ENCODE results near the gene INHBA. TPM values are rescaled to one million over a fixed set of nuclear protein-coding genes. Genes with fewer than 3 reads are reported as not detected.

INHBA gene
- total RNA-seq, 2 donors from 2014 or later = not detected

DNA sequence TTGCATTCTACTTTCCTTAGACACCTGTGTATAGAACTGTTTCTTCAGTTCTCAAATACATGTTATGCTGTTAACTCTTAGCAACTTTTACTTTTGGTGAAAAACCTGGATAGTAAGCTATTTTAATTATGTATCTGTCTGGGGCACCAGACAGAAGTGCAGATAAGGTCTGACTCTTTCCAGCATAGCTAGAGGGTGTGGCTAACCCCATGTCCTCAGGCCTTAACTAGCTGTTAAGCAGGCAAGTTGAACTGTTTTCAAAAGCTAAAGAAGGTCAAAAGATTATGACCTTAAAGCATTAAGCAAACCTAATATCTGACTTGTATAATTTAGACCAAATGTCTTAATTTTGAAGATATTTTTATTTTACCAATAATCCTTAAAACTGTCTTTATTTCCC, 45.1 kb upstream of the INHBA start:
- Histone ChIP-seq H3K4me1 (ENCODE audit: control insufficient read depth, insufficient read depth, low read length) (no peaks in the 10 kb centered on the region), H3K9ac (ENCODE audit: extremely low read depth, low read length, poor library complexity, severe bottlenecking) (no peak overlapping the region), H3K36me3 (ENCODE audit: control insufficient read depth, insufficient read depth, low read length) (no peaks in the 10 kb centered on the region), H3K27ac (ENCODE audit: low read depth, low read length) (no peak overlapping the region), H3K4me3 (ENCODE audit: low read length) (no peak overlapping the region), H3K9me3 (ENCODE audit: control insufficient read depth, low read length) (peaks cover 31% of the 10 kb centered on the region), H3K27me3 (ENCODE audit: control insufficient read depth, insufficient read depth, low read length, poor library complexity, severe bottlenecking) (no peaks in the 10 kb centered on the region)
- H3K4me1 Mint-ChIP-seq = no peaks in the 10 kb centered on the region
- no peak overlapping the region for H3K27ac Mint-ChIP-seq
- H3K9me3 Mint-ChIP-seq = peaks cover 24% of the 10 kb centered on the region
- TF ChIP-seq, protein P1, sequence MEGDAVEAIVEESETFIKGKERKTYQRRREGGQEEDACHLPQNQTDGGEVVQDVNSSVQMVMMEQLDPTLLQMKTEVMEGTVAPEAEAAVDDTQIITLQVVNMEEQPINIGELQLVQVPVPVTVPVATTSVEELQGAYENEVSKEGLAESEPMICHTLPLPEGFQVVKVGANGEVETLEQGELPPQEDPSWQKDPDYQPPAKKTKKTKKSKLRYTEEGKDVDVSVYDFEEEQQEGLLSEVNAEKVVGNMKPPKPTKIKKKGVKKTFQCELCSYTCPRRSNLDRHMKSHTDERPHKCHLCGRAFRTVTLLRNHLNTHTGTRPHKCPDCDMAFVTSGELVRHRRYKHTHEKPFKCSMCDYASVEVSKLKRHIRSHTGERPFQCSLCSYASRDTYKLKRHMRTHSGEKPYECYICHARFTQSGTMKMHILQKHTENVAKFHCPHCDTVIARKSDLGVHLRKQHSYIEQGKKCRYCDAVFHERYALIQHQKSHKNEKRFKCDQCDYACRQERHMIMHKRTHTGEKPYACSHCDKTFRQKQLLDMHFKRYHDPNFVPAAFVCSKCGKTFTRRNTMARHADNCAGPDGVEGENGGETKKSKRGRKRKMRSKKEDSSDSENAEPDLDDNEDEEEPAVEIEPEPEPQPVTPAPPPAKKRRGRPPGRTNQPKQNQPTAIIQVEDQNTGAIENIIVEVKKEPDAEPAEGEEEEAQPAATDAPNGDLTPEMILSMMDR (conservative IDR thresholded peaks at IDR 0.05) = no peak
- H3K36me3 Mint-ChIP-seq (ENCODE audit: low read depth) = no peaks in the 10 kb centered on the region
- no peak overlapping the region for H3K4me3 Mint-ChIP-seq
- DNase-seq = no peak
- no peaks in the 10 kb centered on the region for H3K27me3 Mint-ChIP-seq (ENCODE audit: insufficient read depth)

DNA sequence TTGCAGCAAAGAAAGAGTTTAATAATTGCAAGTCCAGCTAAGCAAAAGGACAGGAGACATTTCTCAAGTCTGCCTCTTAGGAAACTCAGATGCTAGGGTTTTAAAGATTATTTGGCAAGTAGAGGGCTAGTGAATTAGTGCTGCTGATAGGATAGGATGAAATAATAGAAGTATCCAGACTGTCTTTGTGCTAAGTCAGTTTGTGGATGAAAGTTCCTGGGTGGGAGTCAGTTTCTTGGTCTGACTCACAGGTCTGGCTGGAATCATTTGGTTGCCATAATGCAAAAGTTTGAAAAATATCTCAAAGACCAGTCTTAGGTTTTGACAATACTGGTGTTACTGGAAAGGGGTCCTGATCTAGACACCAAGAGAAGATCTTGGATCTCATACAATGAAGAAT, 42.6 kb upstream of the INHBA start:
- Mint-ChIP-seq H3K27me3 (ENCODE audit: insufficient read depth) (no peaks in the 10 kb centered on the region), H3K4me3 (no peak overlapping the region), H3K4me1 (no peaks in the 10 kb centered on the region), H3K27ac (no peak overlapping the region), H3K36me3 (ENCODE audit: low read depth) (no peaks in the 10 kb centered on the region), H3K9me3 (peaks cover 29% of the 10 kb centered on the region)
- no peaks in the 10 kb centered on the region for H3K36me3 ChIP-seq (ENCODE audit: control insufficient read depth, insufficient read depth, low read length)
- peaks cover 16% of the 10 kb centered on the region for H3K9me3 ChIP-seq (ENCODE audit: control insufficient read depth, low read length)
- no peaks in the 10 kb centered on the region for H3K4me1 ChIP-seq (ENCODE audit: control insufficient read depth, insufficient read depth, low read length)
- H3K4me3 ChIP-seq (ENCODE audit: low read length) = no peak overlapping the region
- TF ChIP-seq, protein P1 (conservative IDR thresholded peaks at IDR 0.05) = no peak
- H3K27me3 ChIP-seq (ENCODE audit: control insufficient read depth, insufficient read depth, low read length, poor library complexity, severe bottlenecking) = no peaks in the 10 kb centered on the region
- no peak for DNase-seq
- H3K9ac ChIP-seq (ENCODE audit: extremely low read depth, low read length, poor library complexity, severe bottlenecking) = no peak overlapping the region
- no peak overlapping the region for H3K27ac ChIP-seq (ENCODE audit: low read depth, low read length)

DNA sequence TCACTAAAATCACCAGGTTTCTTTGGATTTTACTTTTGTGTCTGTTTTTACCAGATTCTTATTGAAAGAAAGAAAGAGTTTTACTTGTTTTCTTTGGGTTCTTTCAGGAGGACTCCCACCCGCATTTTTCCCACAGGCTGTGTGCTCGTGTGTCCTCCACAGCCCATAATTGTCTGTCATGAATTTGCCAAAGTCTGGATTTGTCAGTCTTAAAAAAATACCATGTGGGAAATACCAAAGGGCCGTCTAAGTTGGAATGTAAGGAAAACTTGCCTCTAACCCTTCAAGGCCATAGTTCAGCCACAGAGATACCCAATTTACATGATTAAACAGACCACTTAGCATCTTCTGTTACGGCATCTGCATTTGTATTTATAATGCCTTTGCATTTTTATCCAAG, 41.3 kb upstream of the INHBA start:
- Mint-ChIP-seq H3K27ac (no peak overlapping the region), H3K4me1 (no peaks in the 10 kb centered on the region), H3K36me3 (ENCODE audit: low read depth) (no peaks in the 10 kb centered on the region), H3K4me3 (no peak overlapping the region), H3K27me3 (ENCODE audit: insufficient read depth) (no peaks in the 10 kb centered on the region), H3K9me3 (peaks cover 24% of the 10 kb centered on the region)
- H3K27ac ChIP-seq (ENCODE audit: low read depth, low read length) = no peak overlapping the region
- H3K9ac ChIP-seq (ENCODE audit: extremely low read depth, low read length, poor library complexity, severe bottlenecking) = no peak overlapping the region
- WGBS, 2 experiments (ENCODE audit: insufficient coverage in 1 of 2, insufficient read length in 1 of 2) = 90 to 96% methylated on average over 3 to 4 of the region's 4 CpGs
- no peaks in the 10 kb centered on the region for H3K4me1 ChIP-seq (ENCODE audit: control insufficient read depth, insufficient read depth, low read length)
- no peaks in the 10 kb centered on the region for H3K27me3 ChIP-seq (ENCODE audit: control insufficient read depth, insufficient read depth, low read length, poor library complexity, severe bottlenecking)
- no peak overlapping the region for H3K4me3 ChIP-seq (ENCODE audit: low read length)
- TF ChIP-seq, protein P1 (conservative IDR thresholded peaks at IDR 0.05) = no peak
- peaks cover 8% of the 10 kb centered on the region for H3K9me3 ChIP-seq (ENCODE audit: control insufficient read depth, low read length)
- no peak for DNase-seq
- no peaks in the 10 kb centered on the region for H3K36me3 ChIP-seq (ENCODE audit: control insufficient read depth, insufficient read depth, low read length)

Measured in endodermal cell (in vitro differentiated cells).